HCT116 (cell line): ENCODE results near the gene BCO1. TPM values are rescaled to one million over a fixed set of nuclear protein-coding genes. Genes with fewer than 3 reads are reported as not detected.

ENCODE experiments used
- ATAC-seq: fragments of 200-7000 bp; cut with Tn5 transposase; 2 replicates; pipeline ENCODE4 v1.9.1; 2020; ENCODE audit warnings: mild to moderate bottlenecking, moderate library complexity
- Bru-seq: library from RNA; stranded (reverse); fragments of 400-500 nt; gene quantifications from one replicate; lab custom pipeline; 2021; lab: Mats Ljungman, UMichigan
- BruChase-seq, 2 experiments: library from RNA; stranded (reverse); fragments of 400-500 nt; gene quantifications; one replicate each; lab custom pipeline; 2021; lab: Mats Ljungman, UMichigan
- BruUV-seq: library from RNA; stranded (reverse); fragments of 400-500 nt; replicated peaks from 2 replicates; lab custom pipeline; 2021; lab: Mats Ljungman, UMichigan
- CTCF ChIA-PET: fragments of 300-600 bp; sonication (Branson Sonifier 250); formaldehyde crosslinking; loops from one replicate; lab custom pipeline; 2021; ENCODE audit warnings: antibody characterized with exemption; lab: Charles Lee
- POLR2A ChIA-PET: fragments of 300-600, 350-600 bp; sonication (Branson Sonifier 250); formaldehyde crosslinking; loops from one replicate; lab custom pipeline; 2021; ENCODE audit warnings: antibody characterized with exemption; lab: Charles Lee
- RAD21 ChIA-PET, 2 experiments: fragments of 300-600 bp; sonication (Branson Sonifier 250); formaldehyde crosslinking; loops; one replicate each; lab custom pipeline; 2023; ENCODE audit warnings: low total read pairs in 2 of 2; ENCODE audit not compliant: uncharacterized antibody in 2 of 2, unreplicated experiment in 2 of 2, low non-redundant PET in 1 of 2; lab: Charles Lee
- DNase-seq: peaks from one replicate; pipeline ENCODE4 v3.0.0-alpha.2; 2010; ENCODE audit warnings: low read depth, low spot score
- H2AFZ ChIP-seq: fragments of 200-600 bp; shearing (Covaris generic), sonication (generic); 2 replicates; pipeline ENCODE4 v1.6.1; 2017; ENCODE audit warnings: low read depth, mixed run types, mixed read lengths, antibody characterized with exemption, low read length; ENCODE audit not compliant: poor library complexity, severe bottlenecking
- H3K27ac ChIP-seq: 2 replicates; pipeline ENCODE4 v1.5.1; 2012; ENCODE audit warnings: low read depth, low read length
- H3K27me3 ChIP-seq: fragments of 200-600 bp; sonication (generic); 2 replicates; pipeline ENCODE4 v1.6.1; 2016; ENCODE audit warnings: mixed run types, low read length, mixed read lengths; ENCODE audit not compliant: insufficient read depth
- H3K36me3 ChIP-seq, 2 experiments: fragments of 200-500 bp in 1 of 2; fragments of 200-600 bp in 1 of 2; sonication (Bioruptor generic) in 1 of 2; sonication (generic) in 1 of 2; 2 replicates each; pipeline versions ENCODE4 v1.5.1 to v1.6.1; 2014 to 2016; ENCODE audit warnings: low read length in 2 of 2, inconsistent platforms in 1 of 2, mixed read lengths in 1 of 2, mixed run types in 1 of 2; ENCODE audit not compliant: insufficient read depth in 2 of 2, control insufficient read depth in 1 of 2
- H3K4me1 ChIP-seq, 2 experiments: fragments of 200-600 bp in 1 of 2; sonication (generic) in 1 of 2; 2 replicates each; pipeline versions ENCODE4 v1.5.1 to v1.6.1; 2012 to 2017; ENCODE audit warnings: low read length in 2 of 2, inconsistent platforms in 1 of 2, mild to moderate bottlenecking in 1 of 2, mixed read lengths in 1 of 2, mixed run types in 1 of 2, moderate library complexity in 1 of 2; ENCODE audit not compliant: insufficient read depth in 2 of 2, control insufficient read depth in 1 of 2
- H3K4me2 ChIP-seq: fragments of 200-600 bp; sonication (generic); 2 replicates; pipeline ENCODE4 v1.6.1; 2017; ENCODE audit warnings: mixed run types, low read length, mixed read lengths
- H3K4me3 ChIP-seq, 2 experiments: fragments of 200-600 bp in 1 of 2; sonication (generic) in 1 of 2; replicated peaks in 1 of 2; 2 replicates each; pipeline ENCODE4 v1.5.1; 2011 to 2016; ENCODE audit warnings: low read length in 2 of 2, control low read depth in 1 of 2, low read depth in 1 of 2, mild to moderate bottlenecking in 1 of 2, mixed read lengths in 1 of 2, mixed run types in 1 of 2
- H3K79me2 ChIP-seq: fragments of 200-600 bp; sonication (generic); 2 replicates; pipeline ENCODE4 v1.6.1; 2017; ENCODE audit warnings: mild to moderate bottlenecking, mixed run types, low read length, moderate library complexity, mixed read lengths; ENCODE audit not compliant: insufficient read depth
- H3K9ac ChIP-seq: fragments of 200-600 bp; sonication (generic); 2 replicates; pipeline ENCODE4 v1.6.1; 2016; ENCODE audit warnings: low read length, mixed read lengths
- H3K9me2 ChIP-seq: fragments of 200-600 bp; sonication (generic), shearing (Covaris generic); 2 replicates; pipeline ENCODE4 v1.6.1; 2017; ENCODE audit warnings: mixed run types, mild to moderate bottlenecking, moderate library complexity; ENCODE audit not compliant: insufficient read depth
- H3K9me3 ChIP-seq, 2 experiments: fragments of 200-500 bp in 1 of 2; fragments of 200-600 bp in 1 of 2; sonication (Bioruptor generic) in 1 of 2; sonication (generic) in 1 of 2; 2 replicates each; pipeline ENCODE4 v1.6.1; 2014 to 2017; ENCODE audit warnings: low read length in 2 of 2, mixed read lengths in 2 of 2, inconsistent platforms in 1 of 2, low read depth in 1 of 2, mild to moderate bottlenecking in 1 of 2, mixed run types in 1 of 2, moderate library complexity in 1 of 2; ENCODE audit not compliant: control insufficient read depth in 1 of 2, insufficient read depth in 1 of 2
- H4K20me1 ChIP-seq: fragments of 200-600 bp; sonication (generic), shearing (Covaris generic); 2 replicates; pipeline ENCODE4 v1.6.1; 2017; ENCODE audit warnings: mixed run types, mild to moderate bottlenecking, moderate library complexity; ENCODE audit not compliant: insufficient read depth
- ELF1 ChIP-seq: IDR thresholded peaks from 2 replicates; pipeline ENCODE4 v1.6.1; 2012; ENCODE audit warnings: low read depth, borderline replicate concordance
- POLR2A ChIP-seq: IDR thresholded peaks from 2 replicates; pipeline ENCODE4 v1.7.0; 2011; ENCODE audit warnings: borderline replicate concordance; ENCODE audit not compliant: insufficient read depth, insufficient read length; ENCODE audit errors: extremely low read depth
- POLR2AphosphoS5 ChIP-seq: IDR thresholded peaks from 2 replicates; pipeline ENCODE4 v1.6.1; 2011; ENCODE audit warnings: mild to moderate bottlenecking, low read depth, low read length, moderate library complexity
- SRF ChIP-seq: IDR thresholded peaks from 2 replicates; pipeline ENCODE4 v1.6.1; 2012; ENCODE audit warnings: low read depth
- intact Hi-C: fragments of 100-400 bp; cut with micrococcal nuclease; formaldehyde crosslinking; loops from 2 replicates; pipeline ENCODE4 v1.10.0; 2022
- long read RNA-seq: library from polyadenylated mRNA; unstranded; transcript quantifications from one replicate; pipeline ENCODE4 v2.0.0, GENCODE V29; 2021; ENCODE audit not compliant: unreplicated experiment
- polyA plus RNA-seq: library from polyadenylated mRNA; unstranded; fragments of >200 nt; gene quantifications from 2 replicates; pipeline ENCODE4 v1.2.1, GENCODE V29; 2012; ENCODE audit warnings: missing spikeins
- total RNA-seq: library from RNA; stranded (reverse); gene quantifications from one replicate; pipeline ENCODE4 v1.2.1, GENCODE V29; 2021; ENCODE audit not compliant: unreplicated experiment

The BCO1 gene, protein sequence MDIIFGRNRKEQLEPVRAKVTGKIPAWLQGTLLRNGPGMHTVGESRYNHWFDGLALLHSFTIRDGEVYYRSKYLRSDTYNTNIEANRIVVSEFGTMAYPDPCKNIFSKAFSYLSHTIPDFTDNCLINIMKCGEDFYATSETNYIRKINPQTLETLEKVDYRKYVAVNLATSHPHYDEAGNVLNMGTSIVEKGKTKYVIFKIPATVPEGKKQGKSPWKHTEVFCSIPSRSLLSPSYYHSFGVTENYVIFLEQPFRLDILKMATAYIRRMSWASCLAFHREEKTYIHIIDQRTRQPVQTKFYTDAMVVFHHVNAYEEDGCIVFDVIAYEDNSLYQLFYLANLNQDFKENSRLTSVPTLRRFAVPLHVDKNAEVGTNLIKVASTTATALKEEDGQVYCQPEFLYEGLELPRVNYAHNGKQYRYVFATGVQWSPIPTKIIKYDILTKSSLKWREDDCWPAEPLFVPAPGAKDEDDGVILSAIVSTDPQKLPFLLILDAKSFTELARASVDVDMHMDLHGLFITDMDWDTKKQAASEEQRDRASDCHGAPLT
- total RNA-seq (not detected), Bru-seq, nascent RNA (percentile 2 among the genes with signal in this experiment), BruChase-seq, experiment 1, labeled RNA remaining after a 6-hour chase (not detected), BruChase-seq, experiment 2, labeled RNA remaining after a 2-hour chase (percentile 5 among the genes with signal in this experiment)
- polyA plus RNA-seq: not detected in 2 replicates
- long read RNA-seq: 0 reads

GRCh38 chr16:81238296-81239011 lies at the start of gene BCO1:
BCO1 (plus strand) TSS chr16:81238689; CDS start chr16:81238909, 220 bp downstream.
- no peak for TF ChIP-seq POLR2A
- no peak for TF ChIP-seq ELF1
- TF ChIP-seq POLR2AphosphoS5: no peak
- Histone ChIP-seq H3K9ac (no peak within 1 kb of the TSS), H2AFZ (peak within 1 kb of the TSS; percentile 24), H3K27me3 (no peaks in the 10 kb centered on the region), H3K4me2 (peak within 1 kb of the TSS; percentile 61), H3K9me3 (no peaks in the 10 kb centered on the region), H3K9me2 (no peaks in the 10 kb centered on the region), H3K79me2 (no peaks in the 10 kb centered on the region), H4K20me1 (no peaks in the 10 kb centered on the region), H3K4me1 (peaks cover 4 to 7% of the 10 kb centered on the region in 2 experiments; a peak in 3 of 4 replicates), H3K36me3 (no peaks in the 10 kb centered on the region), H3K4me3 (peak within 1 kb of the TSS; percentile 24 to 32), H3K27ac (no peak within 1 kb of the TSS)
- POLR2A ChIA-PET: no interaction called here
- ATAC-seq (peak; percentile 26), DNase-seq (no peak)
- CTCF ChIA-PET: interaction anchor here (0.9 to 1.4 kb wide), 3 partner anchors 24 to 492 kb away, joined by 3 read pairs; no protein-coding TSS in a partner anchor
- intact Hi-C loops: no loop called here
- no TSS peak for BruUV-seq
- RAD21 ChIA-PET: no interaction called here

DNA sequence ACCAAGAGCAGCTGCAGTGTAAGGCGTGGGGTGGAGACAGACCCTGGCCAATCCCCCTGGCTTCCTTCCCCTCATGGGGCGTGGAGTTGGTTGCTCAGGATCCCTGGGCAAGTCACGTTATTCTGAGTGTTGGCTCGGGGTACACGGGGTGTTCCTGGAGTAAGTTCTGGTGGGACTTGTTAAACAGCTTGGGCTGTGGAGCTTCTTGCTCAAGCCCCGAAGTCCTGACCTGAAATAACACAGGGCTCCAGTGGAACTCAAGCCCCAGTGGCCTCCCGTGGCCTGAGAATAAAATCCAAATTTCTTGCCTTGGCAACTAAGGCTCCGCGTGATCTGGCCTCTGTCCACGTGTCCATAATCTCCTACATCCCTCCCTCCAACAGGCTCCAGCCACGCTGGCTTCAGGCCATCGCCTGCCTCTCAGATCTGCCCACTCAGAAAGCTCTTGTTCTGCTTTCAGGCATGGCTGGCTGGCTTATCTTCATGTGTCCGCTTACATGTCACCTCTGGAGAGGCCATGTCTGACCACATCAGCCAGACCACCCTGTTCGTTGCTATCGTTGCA lies 49.3 kb upstream of the BCO1 start:
- no peaks in the 10 kb centered on the region for H3K27me3 ChIP-seq
- no TSS peak for BruUV-seq
- no peak overlapping the region for H3K4me3 ChIP-seq
- DNase-seq: no peak
- no peak overlapping the region for H2AFZ ChIP-seq
- H4K20me1 ChIP-seq: no peaks in the 10 kb centered on the region
- TF ChIP-seq SRF: no peak
- H3K9me3 ChIP-seq: no peaks in the 10 kb centered on the region
- ATAC-seq: no peak
- no peak overlapping the region for H3K9ac ChIP-seq
- H3K4me1 ChIP-seq: peaks cover 5 to 6% of the 10 kb centered on the region in 2 experiments; a peak in 3 of 4 replicates
- no peaks in the 10 kb centered on the region for H3K9me2 ChIP-seq
- CTCF ChIA-PET: interaction anchor here (1.9 kb wide), 1 partner anchor 16 kb away, joined by 7 read pairs; no protein-coding TSS in a partner anchor
- no peak overlapping the region for H3K27ac ChIP-seq
- no peaks in the 10 kb centered on the region for H3K79me2 ChIP-seq
- RAD21 ChIA-PET: no interaction called here
- intact Hi-C loops: no loop called here
- H3K36me3 ChIP-seq: no peaks in the 10 kb centered on the region
- no peak overlapping the region for H3K4me2 ChIP-seq
- POLR2A ChIA-PET: interaction anchor here (1.2 kb wide), 1 partner anchor 8 kb away, joined by 3 read pairs; no protein-coding TSS in a partner anchor
